GM12872 (cell line): ENCODE data around the gene RAB11A.

Source experiments
- CTCF ChIP-seq: IDR thresholded peaks from 3 replicates; pipeline ENCODE4 v1.5.1; 2011; ENCODE audit warnings: low read depth, mild to moderate bottlenecking, low read length, moderate library complexity; ENCODE audit not compliant: insufficient read depth

The RAB11A gene

GRCh38 chr15:65940618-65940909, 71.3 kb downstream of the RAB11A start:
- TF ChIP-seq CTCF: no peak
